Measurements from ENCODE around the gene TET3. TPM values are rescaled to one million over a fixed set of nuclear protein-coding genes. Genes with fewer than 3 reads are reported as not detected.

The TET3 gene
- total and polyA plus RNA-seq, 2 of the 4 experiments (the other 2 are of a cell fraction) = 1.6 to 1.8 TPM

DNA sequence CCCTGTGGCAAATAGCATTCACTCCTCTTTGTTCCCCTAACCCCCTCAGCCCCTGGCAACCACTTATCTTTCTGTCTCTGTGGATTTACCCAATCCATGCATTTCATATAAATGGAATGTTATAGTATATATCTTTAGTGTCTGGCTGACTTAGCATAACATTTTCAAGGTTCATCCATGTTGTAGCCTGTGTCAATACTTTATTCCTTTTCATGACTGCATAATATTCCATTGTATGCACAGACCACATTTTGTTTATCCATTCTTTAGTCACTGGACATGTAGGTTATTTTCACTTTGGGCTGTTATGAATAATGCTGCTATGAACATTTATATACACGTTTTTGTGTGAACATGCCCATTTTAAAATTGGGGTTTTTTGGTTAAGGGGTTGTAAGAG is 42.8 kb downstream of the TET3 start:
- no peak for TF ChIP-seq MAZ (IDR thresholded peaks at IDR 0.05; ENCODE audit: borderline replicate concordance, low read depth, low read length)

More for the DNA sequence above, 42.8 kb downstream of the TET3 start:
- no peak overlapping the region for H4K8ac ChIP-seq (ENCODE audit: low read depth in 2 of 2, low read length in 2 of 2)
- no peaks in the 10 kb centered on the region; the same call in 1 of the 2 replicates for H3K36me3 ChIP-seq (ENCODE audit: control insufficient read depth, insufficient read depth, low read length)
- ATAC-seq (ENCODE audit: low read depth) (no peak), DNase-seq (no peak)
- no peaks in the 10 kb centered on the region for H3K9me3 ChIP-seq (ENCODE audit: control insufficient read depth, insufficient read depth, low read length)
- no peak overlapping the region for H3K4ac ChIP-seq (ENCODE audit: low read depth, low read length)
- H3K23ac ChIP-seq (ENCODE audit: low read depth, low read length) = no peak overlapping the region
- H3K4me3 ChIP-seq (ENCODE audit: insufficient read depth, low read depth, low read length) = no peak overlapping the region
- no peak overlapping the region for H2BK5ac ChIP-seq (ENCODE audit: low read depth, low read length, poor library complexity, severe bottlenecking)
- no peak overlapping the region for H4K5ac ChIP-seq (ENCODE audit: low read depth, low read length)
- WGBS, 2 experiments (ENCODE audit: extremely low coverage in 2 of 2, insufficient read length in 1 of 2) = no CpG with 5 or more reads among the region's 1 CpG
- in situ Hi-C loops (cut with MboI; ENCODE audit: low sequenced_read_pairs) = no loop called here
- H3K4me1 ChIP-seq (ENCODE audit: control insufficient read depth, insufficient read depth, low read length) = peaks cover 7% of the 10 kb centered on the region
- no peak overlapping the region for H2BK20ac ChIP-seq (ENCODE audit: low read depth, low read length)
- H2AK9ac ChIP-seq (replicated peaks; ENCODE audit: low read depth, low read length, poor library complexity) = no peak overlapping the region
- H3K9ac ChIP-seq (ENCODE audit: low read depth, low read length) = no peak overlapping the region
- no peak overlapping the region for H3K4me2 ChIP-seq (ENCODE audit: low read depth, low read length)
- ChIA-PET POLR2A (ENCODE audit: unreplicated experiment) (no interaction called here), CTCF (no interaction called here)
- H4K20me1 ChIP-seq (ENCODE audit: insufficient read depth, low read length) = peaks cover 36% of the 10 kb centered on the region
- peaks cover 42 to 53% of the 10 kb centered on the region in 2 experiments for H3K79me1 ChIP-seq (ENCODE audit: low read depth in 1 of 2, low read length in 2 of 2)
- no peak overlapping the region for H3K56ac ChIP-seq (ENCODE audit: extremely low read depth, insufficient read depth, low read length)
- no peak overlapping the region for H3K27ac ChIP-seq (ENCODE audit: insufficient read depth, low read length)
- no peak overlapping the region for H3K18ac ChIP-seq (ENCODE audit: low read depth, low read length)
- intact Hi-C loops (cut with micrococcal nuclease) = no loop called here
- dilution Hi-C loops (cut with HindIII; ENCODE audit: low sequenced_read_pairs, unreplicated experiment) = no loop called here
- H2AK5ac ChIP-seq (ENCODE audit: low read depth, low read length) = no peak overlapping the region
- no peak overlapping the region for H4K91ac ChIP-seq (ENCODE audit: insufficient read depth, low read depth, low read length)
- no peak overlapping the region for H2BK120ac ChIP-seq (ENCODE audit: low read depth, low read length)
- no peak overlapping the region for H2AFZ ChIP-seq (replicated peaks; ENCODE audit: low read length, poor library complexity)
- H3K14ac ChIP-seq (replicated peaks; ENCODE audit: low read depth, low read length) = no peak overlapping the region
- H3K9me1 ChIP-seq (ENCODE audit: insufficient read depth, low read length) = peaks cover 8% of the 10 kb centered on the region
- H3K27me3 ChIP-seq (ENCODE audit: control insufficient read depth, insufficient read depth, low read length) = no peaks in the 10 kb centered on the region
- no peak overlapping the region for H2BK15ac ChIP-seq (ENCODE audit: low read depth, low read length)
- BruUV-seq (replicated peaks) = no TSS peak
